Epithelial cell of proximal tubule (primary cell): ENCODE measurements around the gene CAGE1. TPM values are rescaled to one million over a fixed set of nuclear protein-coding genes. Genes with fewer than 3 reads are reported as not detected.

Experiments
- DNase-seq: peaks from one replicate; pipeline ENCODE4 v3.0.0-alpha.2; 2011; ENCODE audit warnings: low read depth
- H3K4me3 ChIP-seq: 2 replicates; pipeline ENCODE4 v1.5.1; 2011; ENCODE audit warnings: low read depth, mild to moderate bottlenecking, low read length
- total RNA-seq: library from RNA; depleted of rRNA; stranded (reverse); fragments of >200 nt; gene quantifications from 2 replicates; pipeline ENCODE4 v1.2.3, GENCODE V29; 2015
- TF ChIP-seq, protein P1 (sequence below): conservative IDR thresholded peaks from 2 replicates; pipeline ENCODE4 v1.5.1; 2012; ENCODE audit warnings: low read depth, mild to moderate bottlenecking, low read length

CAGE1 gene
- 0.22 TPM in 1 of 2 replicates, not detected in the other for total RNA-seq

DNA sequence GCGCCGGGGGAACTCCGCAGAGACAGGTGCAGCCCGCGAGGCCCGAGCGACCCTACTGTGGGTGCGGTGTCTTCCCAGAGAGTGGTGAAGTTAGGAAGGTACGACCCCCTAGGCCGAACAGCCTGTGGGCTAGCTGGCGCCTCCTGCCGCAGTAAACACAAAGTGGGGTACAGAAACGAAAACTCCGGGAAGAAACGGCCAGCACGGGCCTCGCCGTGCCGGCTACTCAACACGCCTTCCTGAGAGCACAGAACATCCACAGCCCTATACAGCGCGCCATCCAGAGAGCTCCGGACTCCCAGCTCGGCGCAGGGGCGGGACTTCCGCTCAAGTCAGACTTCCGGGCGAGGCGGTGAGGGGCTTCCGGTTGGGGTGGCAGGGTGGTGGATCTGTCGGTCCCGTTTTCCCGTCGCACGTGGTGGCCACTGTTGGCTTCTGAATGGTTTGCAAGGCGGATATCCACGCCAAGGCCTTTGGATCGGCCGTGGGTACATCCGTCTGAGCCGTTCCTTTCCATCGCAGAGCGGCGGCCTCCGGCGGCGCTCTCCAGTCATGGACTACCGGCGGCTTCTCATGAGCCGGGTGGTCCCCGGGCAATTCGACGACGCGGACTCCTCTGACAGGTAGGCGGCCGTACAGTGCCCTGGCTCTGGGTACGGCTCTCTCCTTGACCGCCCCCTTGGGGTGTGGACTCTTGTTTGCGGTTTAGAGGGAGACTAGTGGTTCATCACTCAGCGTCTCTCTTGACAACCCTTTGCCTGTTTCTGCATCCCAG lies at the start of gene CAGE1, which contains the start of gene RIOK1:
Gene CAGE1, minus strand, starts transcription at position 292 of the 775 bp plus-strand sequence. CDS start 2,569 bp downstream, outside the sequence.
Gene RIOK1, plus strand, starts transcription at position 358 of the 775 bp plus-strand sequence. Its CDS starts 195 bp downstream, at position 553.
- DNase-seq, result peak; percentile 72
- TF ChIP-seq, protein P1, sequence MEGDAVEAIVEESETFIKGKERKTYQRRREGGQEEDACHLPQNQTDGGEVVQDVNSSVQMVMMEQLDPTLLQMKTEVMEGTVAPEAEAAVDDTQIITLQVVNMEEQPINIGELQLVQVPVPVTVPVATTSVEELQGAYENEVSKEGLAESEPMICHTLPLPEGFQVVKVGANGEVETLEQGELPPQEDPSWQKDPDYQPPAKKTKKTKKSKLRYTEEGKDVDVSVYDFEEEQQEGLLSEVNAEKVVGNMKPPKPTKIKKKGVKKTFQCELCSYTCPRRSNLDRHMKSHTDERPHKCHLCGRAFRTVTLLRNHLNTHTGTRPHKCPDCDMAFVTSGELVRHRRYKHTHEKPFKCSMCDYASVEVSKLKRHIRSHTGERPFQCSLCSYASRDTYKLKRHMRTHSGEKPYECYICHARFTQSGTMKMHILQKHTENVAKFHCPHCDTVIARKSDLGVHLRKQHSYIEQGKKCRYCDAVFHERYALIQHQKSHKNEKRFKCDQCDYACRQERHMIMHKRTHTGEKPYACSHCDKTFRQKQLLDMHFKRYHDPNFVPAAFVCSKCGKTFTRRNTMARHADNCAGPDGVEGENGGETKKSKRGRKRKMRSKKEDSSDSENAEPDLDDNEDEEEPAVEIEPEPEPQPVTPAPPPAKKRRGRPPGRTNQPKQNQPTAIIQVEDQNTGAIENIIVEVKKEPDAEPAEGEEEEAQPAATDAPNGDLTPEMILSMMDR, result no peak
- H3K4me3 ChIP-seq, result peak within 1 kb of the TSS; percentile 66

DNA sequence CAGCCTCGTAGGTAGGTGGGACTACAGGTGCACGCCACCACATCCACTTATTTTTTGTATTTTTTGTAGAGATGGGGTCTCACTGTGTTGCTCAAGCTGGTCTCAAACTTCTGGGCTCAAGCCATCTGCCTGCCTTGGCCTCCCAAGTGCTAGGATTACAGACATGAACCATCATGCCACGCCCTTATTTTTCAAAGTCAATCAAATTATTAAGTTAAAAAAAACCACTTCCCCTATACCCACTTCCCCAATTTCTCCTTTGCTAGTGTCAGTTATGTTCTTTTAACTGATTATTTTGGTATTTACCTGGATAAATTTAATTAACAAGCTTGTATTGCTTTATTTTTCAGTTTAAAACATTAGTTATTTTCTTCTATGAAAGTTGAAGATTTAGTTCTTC lies 49.7 kb upstream of the CAGE1 start:
- H3K4me3 ChIP-seq, result no peak overlapping the region
- DNase-seq, result no peak
- TF ChIP-seq, protein P1, result no peak

DNA sequence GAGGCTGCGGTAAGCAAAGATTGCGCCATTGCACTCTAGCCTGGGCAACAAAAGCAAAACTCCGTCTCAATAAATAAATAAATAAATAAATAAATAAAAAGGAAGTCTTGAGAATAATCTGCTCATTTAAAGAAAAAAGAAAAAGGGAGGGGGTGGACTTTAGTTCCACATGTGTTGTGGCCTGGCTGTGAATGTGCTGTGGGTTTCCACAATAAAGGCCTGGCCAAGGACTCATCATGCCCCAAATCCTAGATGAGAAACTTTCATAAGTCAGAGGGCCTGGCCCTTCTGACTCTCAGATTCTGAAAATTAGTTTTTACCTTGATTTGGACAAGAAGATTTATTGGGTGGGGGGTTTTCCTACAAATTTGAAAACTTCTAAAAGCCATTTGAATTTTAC lies 48.5 kb upstream of the CAGE1 start:
- no peak for DNase-seq
- H3K4me3 ChIP-seq, result no peak overlapping the region
- TF ChIP-seq, protein P1, result no peak

DNA sequence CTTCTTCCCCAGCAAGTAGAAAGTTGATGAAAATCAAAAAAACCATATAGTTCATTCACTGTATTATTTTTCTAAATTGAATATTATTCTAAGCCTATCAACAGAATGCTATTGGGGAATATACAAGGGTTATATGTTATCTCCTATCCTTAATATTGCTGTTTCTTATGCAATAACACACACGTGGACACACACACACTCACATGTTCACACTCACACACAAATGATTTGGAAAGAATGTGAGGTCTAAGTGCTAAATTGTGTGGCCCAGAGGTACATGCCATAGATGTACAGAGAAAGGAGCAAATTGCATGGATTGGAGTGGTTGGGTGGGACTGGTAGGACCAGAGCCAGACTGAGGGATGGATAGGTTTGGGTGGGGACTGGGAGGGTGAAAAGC lies 45.1 kb upstream of the CAGE1 start:
- H3K4me3 ChIP-seq, result no peak overlapping the region
- DNase-seq, result no peak
- TF ChIP-seq, protein P1, result no peak

DNA sequence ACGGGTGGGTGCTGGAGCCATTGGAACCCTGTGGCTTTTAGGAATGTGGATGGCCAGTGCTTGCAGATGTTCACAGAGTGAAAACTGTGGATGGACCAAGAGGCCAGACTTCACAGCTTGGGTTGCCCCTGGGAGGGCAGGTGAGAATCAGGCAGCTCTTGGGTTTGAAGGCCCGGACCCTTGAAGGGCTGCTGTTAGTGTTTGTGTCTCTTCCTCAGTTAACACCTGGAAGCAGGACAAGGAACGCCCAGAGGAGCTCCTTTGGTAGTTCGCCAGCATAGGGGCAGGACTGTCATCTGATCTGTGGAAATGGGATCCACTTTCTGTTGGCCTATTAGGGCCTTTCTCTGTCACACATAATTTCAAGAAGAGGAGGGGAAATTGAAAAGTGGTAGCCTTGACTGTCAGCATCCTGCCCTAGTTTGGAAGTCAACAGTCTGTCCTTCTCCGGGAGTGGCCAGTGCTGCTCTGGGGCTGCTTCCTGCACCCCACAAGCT lies 43.6 kb upstream of the CAGE1 start:
- TF ChIP-seq, protein P1, result no peak
- DNase-seq, result no peak
- H3K4me3 ChIP-seq, result no peak overlapping the region

DNA sequence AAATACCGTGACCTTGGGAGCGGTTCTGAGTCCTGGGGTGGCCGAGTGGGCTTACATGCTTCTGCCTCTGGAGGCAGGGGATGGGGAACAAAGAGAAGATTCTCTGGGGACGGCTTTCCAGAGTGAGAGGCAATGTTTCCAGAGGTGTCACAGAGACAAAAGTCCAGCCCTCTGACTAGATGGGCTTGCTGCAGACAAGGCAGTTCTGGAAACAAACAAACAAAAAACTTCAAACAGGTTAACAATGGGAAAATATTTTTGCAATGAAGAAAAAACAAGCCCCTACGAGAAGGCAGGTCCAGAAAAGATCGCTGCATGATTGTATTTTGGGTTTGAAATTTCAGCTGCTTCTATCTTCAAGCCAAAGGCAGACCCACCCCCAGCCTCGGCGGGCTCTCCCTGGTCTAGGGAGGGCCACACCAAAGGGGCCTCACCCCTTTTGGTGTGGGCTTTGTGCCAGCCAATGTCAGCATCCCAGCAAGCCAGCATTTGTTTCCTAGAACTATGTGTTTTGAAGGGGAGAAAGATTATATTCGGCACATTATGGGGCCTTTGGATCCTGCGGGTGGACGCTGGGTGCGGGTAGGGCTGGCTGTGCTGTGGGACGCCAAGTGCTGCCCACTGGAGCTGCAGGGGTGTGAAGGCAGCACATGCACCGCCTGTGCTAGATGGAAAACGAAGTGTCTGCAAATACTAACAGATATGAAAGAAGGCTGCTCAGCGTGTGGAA lies 43.0 kb upstream of the CAGE1 start:
- TF ChIP-seq, protein P1, result no peak
- H3K4me3 ChIP-seq, result no peak overlapping the region
- no peak for DNase-seq
